GM12891 (cell line): Measurements from ENCODE around the gene PGBD5.

Experiments
- POLR2A ChIP-seq: IDR thresholded peaks from 2 replicates; pipeline ENCODE4 v1.6.1; 2011; ENCODE audit warnings: low read depth, low read length, control low read depth
- POLR2AphosphoS5 ChIP-seq: IDR thresholded peaks from 2 replicates; pipeline ENCODE4 v1.6.1; 2011; ENCODE audit warnings: low read depth, low read length, control low read depth
- POU2F2 ChIP-seq: IDR thresholded peaks from 2 replicates; pipeline ENCODE4 v1.6.1; 2011; ENCODE audit warnings: low read depth, mild to moderate bottlenecking, control low read depth, low read length, moderate library complexity

DNA sequence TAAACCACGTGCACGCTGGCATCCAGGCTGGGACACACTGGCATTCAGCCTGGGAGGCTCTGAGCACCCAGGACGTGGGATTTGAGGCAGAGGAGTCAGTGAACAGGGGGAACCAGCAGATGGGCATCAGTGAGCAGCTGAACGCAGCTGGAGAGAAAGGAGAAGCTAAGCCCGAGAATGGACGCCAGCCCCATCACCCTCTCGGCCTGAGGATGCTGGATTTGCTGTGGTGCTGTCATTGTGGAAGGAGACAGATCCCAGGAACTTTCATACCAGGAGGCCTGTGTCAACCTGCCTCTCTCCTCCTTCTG is 132.8 kb downstream of the PGBD5 start:
- no peak for TF ChIP-seq POU2F2
- TF ChIP-seq POLR2AphosphoS5 = no peak
- TF ChIP-seq POLR2A = no peak
